Activated naive CD4-positive, alpha-beta T cell treated with anti-CD3 and anti-CD28 coated beads, Interleukin-2, amount 50 U/mL, for 72 hours (primary cell): ENCODE data around the gene TXNDC11. TPM values are rescaled to one million over a fixed set of nuclear protein-coding genes. Genes with fewer than 3 reads are reported as not detected.

Experiments
- ATAC-seq, 2 donors: fragments of 150-1000 bp; cut with Tn5 transposase; 2 replicates each; pipeline ENCODE4 v1.10.0; 2021; ENCODE audit warnings: mild to moderate bottlenecking in 2 of 2, moderate library complexity in 2 of 2
- DNase-seq, 2 donors: peaks; one replicate each; pipeline ENCODE4 v3.0.0; 2021 to 2022; ENCODE audit warnings: low spot score in 2 of 2
- H3K27ac Mint-ChIP-seq, 2 donors: one replicate each; pipeline ENCODE4 v1.8.0; 2022; ENCODE audit warnings: mild to moderate bottlenecking in 2 of 2, mixed read lengths in 2 of 2
- H3K36me3 Mint-ChIP-seq, 2 donors: one replicate each; pipeline ENCODE4 v1.8.0; 2022; ENCODE audit warnings: mixed read lengths in 2 of 2
- H3K9me3 Mint-ChIP-seq, 2 donors: one replicate each; pipeline ENCODE4 v1.8.0; 2022; ENCODE audit warnings: mixed read lengths in 2 of 2
- total RNA-seq, 2 donors: library from RNA; stranded (reverse); gene quantifications; one replicate each; pipeline ENCODE4 v1.2.3, GENCODE V29; 2022

Gene TXNDC11
- total RNA-seq, 2 donors from 2014 or later, result 26.3 to 32.9 TPM

GRCh38 chr16:11759163-11759834 is 16.6 kb upstream of the TXNDC11 start:
- DNase-seq, result no peak
- H3K9me3 Mint-ChIP-seq, result no peaks in the 10 kb centered on the region
- no peak for ATAC-seq
- peaks cover 5 to 44% of the 10 kb centered on the region in 2 donors for H3K36me3 Mint-ChIP-seq
- H3K27ac Mint-ChIP-seq, result no peak overlapping the region

- peaks cover 5 to 41% of the 10 kb centered on the region in 2 donors for H3K36me3 Mint-ChIP-seq
- ATAC-seq, result no peak
- peak overlapping the region in 1 of 2 donors; percentile 52 for H3K27ac Mint-ChIP-seq
- no peaks in the 10 kb centered on the region for H3K9me3 Mint-ChIP-seq
- DNase-seq, result no peak
Observed at GRCh38 chr16:11757671-11758545, 15.3 kb upstream of the TXNDC11 start.

- DNase-seq, result no peak
Observed at GRCh38 chr16:11756248-11756647, 13.6 kb upstream of the TXNDC11 start.

GRCh38 chr16:11755022-11755760 is 12.5 kb upstream of the TXNDC11 start:
- no peak for ATAC-seq
- Mint-ChIP-seq H3K27ac (peak overlapping the region in 1 of 2 donors; percentile 79), H3K36me3 (peaks cover 7 to 28% of the 10 kb centered on the region in 2 donors), H3K9me3 (no peaks in the 10 kb centered on the region)
- no peak for DNase-seq

More at GRCh38 chr16:11756248-11756647, 13.6 kb upstream of the TXNDC11 start:
- no peak for ATAC-seq
- H3K9me3 Mint-ChIP-seq, result no peaks in the 10 kb centered on the region
- no peak overlapping the region for H3K27ac Mint-ChIP-seq
- peaks cover 5 to 30% of the 10 kb centered on the region in 2 donors for H3K36me3 Mint-ChIP-seq

- ATAC-seq, result no peak
- no peak for DNase-seq
- H3K9me3 Mint-ChIP-seq, result no peaks in the 10 kb centered on the region
- H3K27ac Mint-ChIP-seq, result peak overlapping the region; percentile 28 to 94
- peaks cover 11 to 26% of the 10 kb centered on the region in 2 donors for H3K36me3 Mint-ChIP-seq
Observed at GRCh38 chr16:11752856-11753255, 10.2 kb upstream of the TXNDC11 start.

GRCh38 chr16:11750056-11750455 is 7.4 kb upstream of the TXNDC11 start:
- H3K27ac Mint-ChIP-seq, result peak overlapping the region in 1 of 2 donors; percentile 49
- DNase-seq (no peak), ATAC-seq (no peak)
- no peaks in the 10 kb centered on the region for H3K9me3 Mint-ChIP-seq
- peaks cover 11 to 15% of the 10 kb centered on the region in 2 donors for H3K36me3 Mint-ChIP-seq

GRCh38 chr16:11748404-11749254 is 6.0 kb upstream of the TXNDC11 start:
- H3K27ac Mint-ChIP-seq, result peak overlapping the region in 1 of 2 donors; percentile 42
- ATAC-seq (no peak), DNase-seq (no peak)
- peaks cover 11 to 18% of the 10 kb centered on the region in 2 donors for H3K36me3 Mint-ChIP-seq
- no peaks in the 10 kb centered on the region for H3K9me3 Mint-ChIP-seq

GRCh38 chr16:11747949-11748403 is 5.3 kb upstream of the TXNDC11 start:
- ATAC-seq, result no peak
- Mint-ChIP-seq H3K36me3 (peaks cover 10 to 17% of the 10 kb centered on the region in 2 donors), H3K27ac (peak overlapping the region in 1 of 2 donors; percentile 42), H3K9me3 (no peaks in the 10 kb centered on the region)
- DNase-seq, result no peak

GRCh38 chr16:11744075-11744470 is 1.4 kb upstream of the TXNDC11 start:
- Mint-ChIP-seq H3K27ac (peak overlapping the region; percentile 93 to 96), H3K9me3 (no peaks in the 10 kb centered on the region), H3K36me3 (peaks cover 10 to 13% of the 10 kb centered on the region in 2 donors)
- ATAC-seq, result no peak
- no peak for DNase-seq

GRCh38 chr16:11743308-11744074 is 834 bp upstream of the TXNDC11 start:
- H3K27ac Mint-ChIP-seq, result peak overlapping the region; percentile 93 to 96
- DNase-seq (peak in 1 of 2 donors; percentile 12), ATAC-seq (peak in 1 of 2 donors; percentile 34)
- no peaks in the 10 kb centered on the region for H3K9me3 Mint-ChIP-seq
- peaks cover 10 to 15% of the 10 kb centered on the region in 2 donors for H3K36me3 Mint-ChIP-seq

- DNase-seq (peak; percentile 53 to 76), ATAC-seq (peak; percentile 15 to 27)
Observed at GRCh38 chr16:11742093-11742535, 543 bp downstream of the TXNDC11 start.

GRCh38 chr16:11740567-11740966 is 2.1 kb downstream of the TXNDC11 start:
- no peaks in the 10 kb centered on the region for H3K9me3 Mint-ChIP-seq
- no peak for DNase-seq
- H3K27ac Mint-ChIP-seq, result peak overlapping the region in 1 of 2 donors; percentile 96
- H3K36me3 Mint-ChIP-seq, result peaks cover 24 to 39% of the 10 kb centered on the region in 2 donors
- no peak for ATAC-seq

More at GRCh38 chr16:11742093-11742535, 543 bp downstream of the TXNDC11 start:
- Mint-ChIP-seq H3K9me3 (no peaks in the 10 kb centered on the region), H3K27ac (peak overlapping the region; percentile 96 to 99), H3K36me3 (peaks cover 16 to 24% of the 10 kb centered on the region in 2 donors)

- Mint-ChIP-seq H3K36me3 (peaks cover 24 to 43% of the 10 kb centered on the region in 2 donors), H3K27ac (peak overlapping the region in 1 of 2 donors; percentile 4)
- no peak for DNase-seq
Observed at GRCh38 chr16:11738742-11739544, 3.7 kb downstream of the TXNDC11 start.

GRCh38 chr16:11737713-11738112 is 4.9 kb downstream of the TXNDC11 start:
- ATAC-seq (no peak), DNase-seq (no peak)
- Mint-ChIP-seq H3K36me3 (peaks cover 24 to 47% of the 10 kb centered on the region in 2 donors), H3K9me3 (no peaks in the 10 kb centered on the region), H3K27ac (peak overlapping the region in 1 of 2 donors; percentile 73)

More at GRCh38 chr16:11738742-11739544, 3.7 kb downstream of the TXNDC11 start:
- no peaks in the 10 kb centered on the region for H3K9me3 Mint-ChIP-seq
- ATAC-seq, result peak in 1 of 2 donors; percentile 5
